ENCODE data around the gene ZNF554.

Gene ZNF554

DNA sequence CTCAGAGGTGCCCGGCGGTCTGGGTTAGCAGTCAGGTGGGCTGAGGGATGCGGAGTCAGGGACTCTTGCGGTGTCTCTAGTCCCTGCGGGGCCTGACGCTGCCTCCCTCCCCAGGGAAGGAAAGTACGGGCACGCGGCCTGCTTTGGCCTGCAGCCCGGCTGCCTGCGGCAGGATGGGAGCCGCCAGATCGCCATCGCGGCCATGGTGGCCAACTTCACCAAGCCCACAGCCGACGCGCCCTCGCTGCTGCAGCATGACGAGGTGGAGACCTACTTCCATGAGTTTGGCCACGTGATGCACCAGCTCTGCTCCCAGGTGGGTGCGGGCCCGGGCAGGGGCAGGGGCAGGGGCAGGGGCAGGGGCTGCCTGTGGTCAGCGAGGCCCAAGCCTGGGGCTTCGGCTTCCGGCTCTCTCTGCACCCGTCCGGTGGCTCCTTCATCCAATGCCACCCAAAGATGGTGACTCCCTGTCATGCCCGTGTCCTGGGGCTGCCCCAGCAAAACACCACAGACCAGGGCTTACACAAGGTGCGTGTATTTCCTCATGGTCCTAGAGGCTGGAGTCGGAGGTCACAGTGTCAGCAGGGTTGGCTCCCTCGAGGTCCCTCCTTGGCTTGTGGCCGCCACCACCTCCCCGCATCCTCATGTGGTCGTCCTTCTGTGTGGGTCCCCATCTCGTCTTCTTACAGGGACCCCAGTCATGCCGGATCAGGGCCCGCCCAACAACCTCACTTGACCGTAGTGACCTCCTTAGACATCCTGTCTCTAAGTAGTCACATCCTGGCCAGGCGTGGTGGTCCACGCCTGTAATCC is 11.3 kb upstream of the ZNF554 start:
- TF ChIP-seq TAF1 (IDR thresholded peaks at IDR 0.05; ENCODE audit: borderline replicate concordance, insufficient read depth, low read length) = no peak
- TF ChIP-seq SIN3A (IDR thresholded peaks at IDR 0.05; ENCODE audit: borderline replicate concordance, insufficient read depth, low read length) = no peak
- no peak for TF ChIP-seq FOXP2 (optimal IDR thresholded peaks at IDR 0.05; ENCODE audit: borderline replicate concordance, extremely low read depth, extremely low read length, insufficient read depth)
- TF ChIP-seq POLR2AphosphoS5 (IDR thresholded peaks at IDR 0.05; ENCODE audit: low read depth, low read length) = no peak
- TF ChIP-seq, protein P1, sequence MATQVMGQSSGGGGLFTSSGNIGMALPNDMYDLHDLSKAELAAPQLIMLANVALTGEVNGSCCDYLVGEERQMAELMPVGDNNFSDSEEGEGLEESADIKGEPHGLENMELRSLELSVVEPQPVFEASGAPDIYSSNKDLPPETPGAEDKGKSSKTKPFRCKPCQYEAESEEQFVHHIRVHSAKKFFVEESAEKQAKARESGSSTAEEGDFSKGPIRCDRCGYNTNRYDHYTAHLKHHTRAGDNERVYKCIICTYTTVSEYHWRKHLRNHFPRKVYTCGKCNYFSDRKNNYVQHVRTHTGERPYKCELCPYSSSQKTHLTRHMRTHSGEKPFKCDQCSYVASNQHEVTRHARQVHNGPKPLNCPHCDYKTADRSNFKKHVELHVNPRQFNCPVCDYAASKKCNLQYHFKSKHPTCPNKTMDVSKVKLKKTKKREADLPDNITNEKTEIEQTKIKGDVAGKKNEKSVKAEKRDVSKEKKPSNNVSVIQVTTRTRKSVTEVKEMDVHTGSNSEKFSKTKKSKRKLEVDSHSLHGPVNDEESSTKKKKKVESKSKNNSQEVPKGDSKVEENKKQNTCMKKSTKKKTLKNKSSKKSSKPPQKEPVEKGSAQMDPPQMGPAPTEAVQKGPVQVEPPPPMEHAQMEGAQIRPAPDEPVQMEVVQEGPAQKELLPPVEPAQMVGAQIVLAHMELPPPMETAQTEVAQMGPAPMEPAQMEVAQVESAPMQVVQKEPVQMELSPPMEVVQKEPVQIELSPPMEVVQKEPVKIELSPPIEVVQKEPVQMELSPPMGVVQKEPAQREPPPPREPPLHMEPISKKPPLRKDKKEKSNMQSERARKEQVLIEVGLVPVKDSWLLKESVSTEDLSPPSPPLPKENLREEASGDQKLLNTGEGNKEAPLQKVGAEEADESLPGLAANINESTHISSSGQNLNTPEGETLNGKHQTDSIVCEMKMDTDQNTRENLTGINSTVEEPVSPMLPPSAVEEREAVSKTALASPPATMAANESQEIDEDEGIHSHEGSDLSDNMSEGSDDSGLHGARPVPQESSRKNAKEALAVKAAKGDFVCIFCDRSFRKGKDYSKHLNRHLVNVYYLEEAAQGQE (IDR thresholded peaks at IDR 0.05; ENCODE audit: insufficient read depth in 1 of 2, low read depth in 2 of 2, low read length in 2 of 2) = no peak

DNA sequence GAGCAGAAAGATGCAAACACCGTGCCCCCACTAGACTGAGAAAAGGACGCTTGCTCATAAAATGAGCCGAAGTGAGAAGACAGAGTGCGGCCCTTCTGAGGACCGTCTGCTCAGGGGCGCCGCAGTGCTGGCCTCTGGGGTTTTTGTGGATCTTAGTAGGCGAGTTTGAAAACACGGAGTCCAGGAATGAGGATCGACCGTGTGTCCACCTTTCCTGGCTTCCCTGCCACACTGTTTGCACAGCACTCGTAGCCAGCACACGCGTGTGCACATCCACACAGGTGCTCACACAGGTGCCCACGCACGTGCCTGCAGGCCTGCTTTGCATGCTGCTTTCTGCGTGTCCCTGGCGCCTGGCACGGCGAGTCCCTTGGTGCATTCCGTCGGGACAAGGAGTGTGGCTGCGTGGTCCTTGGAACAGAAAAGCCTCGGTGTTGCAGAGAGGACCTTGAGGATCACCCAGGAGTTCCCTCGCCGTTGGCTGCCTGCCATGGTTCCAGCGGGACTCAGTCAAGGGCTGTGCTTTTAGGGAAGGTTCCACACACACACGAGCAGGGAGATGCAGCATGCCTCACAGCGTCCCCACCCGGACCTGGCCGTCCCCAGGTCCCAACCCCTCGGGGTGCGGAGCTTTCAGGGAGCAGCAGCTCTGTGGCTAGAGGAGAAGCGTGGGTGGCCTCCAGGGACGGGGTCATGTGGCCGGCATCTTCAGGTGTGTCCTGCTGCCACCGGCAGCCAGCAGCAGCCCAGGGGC is 10.1 kb upstream of the ZNF554 start:
- TF ChIP-seq POLR2AphosphoS5 (IDR thresholded peaks at IDR 0.05; ENCODE audit: low read depth, low read length) = no peak
- TF ChIP-seq, protein P1 (IDR thresholded peaks at IDR 0.05; ENCODE audit: insufficient read depth in 1 of 2, low read depth in 2 of 2, low read length in 2 of 2) = no peak
- no peak for TF ChIP-seq TAF1 (IDR thresholded peaks at IDR 0.05; ENCODE audit: borderline replicate concordance, insufficient read depth, low read length)

DNA sequence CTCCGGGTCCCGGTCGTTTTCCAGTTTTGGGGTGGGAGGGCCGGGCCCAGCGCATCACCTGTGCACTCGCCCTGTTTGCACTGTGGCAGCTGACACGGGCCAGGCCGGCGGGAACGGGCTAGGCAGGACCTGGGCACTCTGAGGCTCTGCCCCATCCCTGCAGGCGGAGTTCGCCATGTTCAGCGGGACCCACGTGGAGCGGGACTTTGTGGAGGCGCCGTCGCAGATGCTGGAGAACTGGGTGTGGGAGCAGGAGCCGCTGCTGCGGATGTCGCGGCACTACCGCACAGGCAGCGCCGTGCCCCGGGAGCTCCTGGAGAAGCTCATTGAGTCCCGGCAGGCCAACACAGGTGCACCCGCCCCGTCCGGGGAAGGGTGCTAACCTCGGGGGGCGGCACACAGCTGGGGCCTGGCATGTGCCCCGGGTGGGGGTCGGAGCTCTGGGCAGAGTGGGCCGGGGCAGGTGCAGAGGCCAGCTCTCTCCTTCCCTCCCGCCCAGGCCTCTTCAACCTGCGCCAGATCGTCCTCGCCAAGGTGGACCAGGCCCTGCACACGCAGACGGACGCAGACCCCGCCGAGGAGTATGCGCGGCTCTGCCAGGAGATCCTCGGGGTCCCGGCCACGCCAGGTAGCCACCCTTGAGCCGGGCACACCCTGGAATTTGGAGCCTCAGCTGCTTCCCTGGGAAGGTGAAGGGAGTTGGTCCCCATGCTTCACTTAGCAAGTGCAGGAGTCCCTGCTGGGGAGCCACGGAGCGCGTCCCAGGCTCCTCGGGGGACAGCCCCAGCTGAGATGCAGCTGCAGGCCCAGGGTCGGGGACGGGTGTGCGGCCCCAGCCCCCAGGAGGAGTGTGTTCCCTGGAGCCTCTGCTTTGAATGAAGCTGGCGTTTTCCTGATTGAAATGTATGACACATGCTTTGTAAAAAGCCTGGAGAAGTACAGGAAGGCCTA is 9.3 kb upstream of the ZNF554 start:
- TF ChIP-seq FOXP2 (optimal IDR thresholded peaks at IDR 0.05; ENCODE audit: borderline replicate concordance, extremely low read depth, extremely low read length, insufficient read depth) = no peak
- TF ChIP-seq SIN3A (IDR thresholded peaks at IDR 0.05; ENCODE audit: borderline replicate concordance, insufficient read depth, low read length) = no peak
- TF ChIP-seq, protein P1 (IDR thresholded peaks at IDR 0.05; ENCODE audit: insufficient read depth in 1 of 2, low read depth in 2 of 2, low read length in 2 of 2) = no peak

DNA sequence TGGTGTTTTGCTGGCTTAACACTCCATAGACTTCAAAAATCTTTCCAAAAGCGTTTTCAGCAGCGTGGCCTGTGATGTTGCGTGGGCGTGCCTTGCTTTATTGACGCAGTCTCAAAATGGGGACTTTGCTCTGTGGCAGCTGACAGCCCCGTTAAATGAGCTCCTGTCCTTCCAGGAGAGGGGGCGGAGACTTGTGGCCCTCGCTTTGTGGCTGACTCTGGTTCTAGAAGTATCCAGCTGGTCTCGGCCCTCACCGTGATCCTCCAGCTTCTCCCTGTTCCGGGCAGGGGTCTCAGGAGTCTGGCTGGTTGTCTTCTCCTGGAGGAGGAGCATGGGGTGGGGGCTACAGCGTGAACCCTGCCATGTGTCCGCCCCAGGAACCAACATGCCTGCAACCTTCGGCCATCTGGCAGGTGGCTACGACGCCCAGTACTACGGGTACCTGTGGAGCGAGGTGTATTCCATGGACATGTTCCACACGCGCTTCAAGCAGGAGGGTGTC is 8.4 kb upstream of the ZNF554 start:
- TF ChIP-seq FOXP2 (optimal IDR thresholded peaks at IDR 0.05; ENCODE audit: borderline replicate concordance, extremely low read depth, extremely low read length, insufficient read depth) (no peak), SIN3A (IDR thresholded peaks at IDR 0.05; ENCODE audit: borderline replicate concordance, insufficient read depth, low read length) (no peak), POLR2AphosphoS5 (IDR thresholded peaks at IDR 0.05; ENCODE audit: low read depth, low read length) (no peak), TAF1 (IDR thresholded peaks at IDR 0.05; ENCODE audit: borderline replicate concordance, insufficient read depth, low read length) (no peak)
- TF ChIP-seq, protein P1 (IDR thresholded peaks at IDR 0.05; ENCODE audit: insufficient read depth in 1 of 2, low read depth in 2 of 2, low read length in 2 of 2) = no peak
